RWPE1 (cell line): ENCODE measurements around the gene IFNLR1.
A peak's percentile ranks its signal among the peaks of the same experiment; 100 is the strongest.

Experiments
- CTCF ChIA-PET: fragments of 350-600 bp; sonication (Branson Sonifier 250); formaldehyde crosslinking; extraction: SDS; loops from one replicate; lab custom pipeline; 2021; lab: Yijun Ruan, JAX
- POLR2A ChIA-PET: fragments of 400-600 bp; formaldehyde crosslinking; extraction: SDS; loops from one replicate; lab custom pipeline; 2020; ENCODE audit warnings: antibody characterized with exemption; ENCODE audit not compliant: low non-redundant PET; lab: Yijun Ruan, JAX
- DNase-seq: peaks from one replicate; pipeline ENCODE4 v3.0.0; 2012; ENCODE audit warnings: low spot score
- H3K27ac ChIP-seq: fragments of 450-650 bp; 2 replicates; pipeline ENCODE4 v1.5.1; 2017
- TF ChIP-seq, protein P1 (sequence below): fragments of 450-650 bp; conservative IDR thresholded peaks from 2 replicates; pipeline ENCODE4 v1.5.1; 2017; ENCODE audit warnings: low read depth, mild to moderate bottlenecking

IFNLR1 gene

GRCh38 chr1:24152631-24153494, 34.2 kb downstream of the IFNLR1 start:
- DNase-seq, result no peak
- TF ChIP-seq, protein P1, sequence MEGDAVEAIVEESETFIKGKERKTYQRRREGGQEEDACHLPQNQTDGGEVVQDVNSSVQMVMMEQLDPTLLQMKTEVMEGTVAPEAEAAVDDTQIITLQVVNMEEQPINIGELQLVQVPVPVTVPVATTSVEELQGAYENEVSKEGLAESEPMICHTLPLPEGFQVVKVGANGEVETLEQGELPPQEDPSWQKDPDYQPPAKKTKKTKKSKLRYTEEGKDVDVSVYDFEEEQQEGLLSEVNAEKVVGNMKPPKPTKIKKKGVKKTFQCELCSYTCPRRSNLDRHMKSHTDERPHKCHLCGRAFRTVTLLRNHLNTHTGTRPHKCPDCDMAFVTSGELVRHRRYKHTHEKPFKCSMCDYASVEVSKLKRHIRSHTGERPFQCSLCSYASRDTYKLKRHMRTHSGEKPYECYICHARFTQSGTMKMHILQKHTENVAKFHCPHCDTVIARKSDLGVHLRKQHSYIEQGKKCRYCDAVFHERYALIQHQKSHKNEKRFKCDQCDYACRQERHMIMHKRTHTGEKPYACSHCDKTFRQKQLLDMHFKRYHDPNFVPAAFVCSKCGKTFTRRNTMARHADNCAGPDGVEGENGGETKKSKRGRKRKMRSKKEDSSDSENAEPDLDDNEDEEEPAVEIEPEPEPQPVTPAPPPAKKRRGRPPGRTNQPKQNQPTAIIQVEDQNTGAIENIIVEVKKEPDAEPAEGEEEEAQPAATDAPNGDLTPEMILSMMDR, result no peak
- CTCF ChIA-PET, result interaction anchor here (0.7 to 1.1 kb wide), 2 partner anchors 82 to 238 kb away, joined by 3 to 5 read pairs; no protein-coding TSS in a partner anchor
- no peak overlapping the region for H3K27ac ChIP-seq
- POLR2A ChIA-PET, result no interaction called here

- H3K27ac ChIP-seq, result peak overlapping the region; percentile 89
- TF ChIP-seq, protein P1, result no peak
- CTCF ChIA-PET, result interaction anchor here (0.6 to 1.7 kb wide), 5 partner anchors 7 to 336 kb away, joined by 3 to 28 read pairs (median 4); no protein-coding TSS in a partner anchor
- DNase-seq, result peak; percentile 41
- POLR2A ChIA-PET, result no interaction called here
These were observed 35.9 kb downstream of the IFNLR1 start for GRCh38 chr1:24151175-24151533.

GRCh38 chr1:24150234-24151174, 36.6 kb downstream of the IFNLR1 start:
- POLR2A ChIA-PET, result interaction anchor here (0.7 kb wide), 1 partner anchor 36 kb away, joined by 7 read pairs; no protein-coding TSS in a partner anchor
- TF ChIP-seq, protein P1, result peak; percentile 95
- H3K27ac ChIP-seq, result peak overlapping the region; percentile 89

GRCh38 chr1:24149866-24150233, 37.2 kb downstream of the IFNLR1 start:
- H3K27ac ChIP-seq, result peak overlapping the region; percentile 89
- TF ChIP-seq, protein P1, result no peak
- CTCF ChIA-PET, result interaction anchor here (0.5 to 2.3 kb wide), 23 partner anchors 9 to 543 kb away, joined by 3 to 28 read pairs (median 5); partner anchors contain the start of genes IFNLR1, MYOM3 and NIPAL3
- DNase-seq, result peak; percentile 81
- POLR2A ChIA-PET, result interaction anchor here (0.7 kb wide), 1 partner anchor 36 kb away, joined by 7 read pairs; no protein-coding TSS in a partner anchor

More at GRCh38 chr1:24150234-24151174, 36.6 kb downstream of the IFNLR1 start:
- peak; percentile 79 for DNase-seq
- CTCF ChIA-PET, result interaction anchor here (0.5 to 2.3 kb wide), 23 partner anchors 8 to 542 kb away, joined by 3 to 28 read pairs (median 4); partner anchors contain the start of genes IFNLR1, MYOM3 and NIPAL3

DNA sequence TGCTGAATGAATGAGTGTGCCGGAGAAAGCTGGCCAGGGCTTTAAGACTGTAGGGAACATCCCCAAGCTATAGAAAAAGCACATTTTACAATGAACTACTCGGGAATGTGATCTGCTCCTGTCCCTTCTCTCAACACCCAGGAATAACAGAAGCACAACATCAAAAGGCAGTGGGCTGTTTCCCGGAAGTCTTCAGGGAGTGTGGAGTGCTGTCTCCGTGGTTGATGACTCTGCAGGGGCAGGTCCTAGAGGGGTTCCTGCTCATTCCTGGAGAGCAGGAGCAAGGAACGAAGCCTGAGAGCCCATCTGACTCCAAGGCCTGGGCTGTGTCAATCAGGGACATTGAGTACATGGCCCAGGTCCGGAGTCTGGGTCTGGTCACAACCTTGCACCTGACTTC, 39.3 kb downstream of the IFNLR1 start:
- CTCF ChIA-PET, result interaction anchor here (0.6 to 0.7 kb wide), 2 partner anchors 11 to 244 kb away, joined by 3 to 4 read pairs; no protein-coding TSS in a partner anchor
- TF ChIP-seq, protein P1, result no peak
- no peak overlapping the region for H3K27ac ChIP-seq
- no peak for DNase-seq
- POLR2A ChIA-PET, result no interaction called here

DNA sequence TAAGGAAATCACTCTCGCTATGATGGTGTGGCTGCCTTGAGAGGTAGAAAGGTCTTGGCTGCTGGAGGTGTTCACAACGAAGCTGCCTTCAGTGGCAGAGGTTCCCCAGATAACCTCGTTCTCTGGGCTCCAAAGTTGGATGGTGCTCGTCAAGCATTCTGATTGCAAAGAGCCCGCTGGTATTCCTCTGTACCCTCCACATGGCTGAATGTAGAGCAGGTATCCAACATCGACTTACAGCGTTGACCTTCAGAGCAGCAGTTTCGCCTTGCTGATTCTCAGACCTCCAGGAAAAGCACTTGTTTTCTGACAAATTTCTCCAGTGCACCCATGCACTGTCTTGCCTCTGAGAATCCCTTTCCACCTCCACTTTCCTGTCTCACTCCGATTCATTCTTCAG, 39.9 kb downstream of the IFNLR1 start:
- TF ChIP-seq, protein P1, result no peak
- H3K27ac ChIP-seq, result no peak overlapping the region
- CTCF ChIA-PET, result no interaction called here
- no peak for DNase-seq
- POLR2A ChIA-PET, result no interaction called here
